Activated naive CD4-positive, alpha-beta T cell treated with anti-CD3 and anti-CD28 coated beads for 36 hours (primary cell): ENCODE measurements around the gene EPS15. TPM values are rescaled to one million over a fixed set of nuclear protein-coding genes. Genes with fewer than 3 reads are reported as not detected.

Experiments
- CTCF ChIA-PET: fragments of 350-600 bp; sonication (Branson Sonifier 250); formaldehyde crosslinking; loops from one replicate; lab custom pipeline; 2021; ENCODE audit warnings: antibody characterized with exemption; lab: Charles Lee
- DNase-seq: peaks from one replicate; pipeline ENCODE4 v3.0.0-alpha.2; 2020
- H3K27ac Mint-ChIP-seq: one replicate; pipeline ENCODE4 v1.8.0; 2021; ENCODE audit warnings: mild to moderate bottlenecking, mixed read lengths
- H3K27me3 Mint-ChIP-seq: one replicate; pipeline ENCODE4 v1.8.0; 2021; ENCODE audit warnings: low read depth, mixed read lengths
- H3K36me3 Mint-ChIP-seq: one replicate; pipeline ENCODE4 v1.8.0; 2021; ENCODE audit warnings: low read depth, mixed read lengths
- H3K4me1 Mint-ChIP-seq: one replicate; pipeline ENCODE4 v1.8.0; 2021; ENCODE audit warnings: low read depth, mixed read lengths
- H3K4me3 Mint-ChIP-seq: one replicate; pipeline ENCODE4 v1.8.0; 2021; ENCODE audit warnings: mild to moderate bottlenecking, moderate library complexity, mixed read lengths
- H3K9me3 Mint-ChIP-seq: one replicate; pipeline ENCODE4 v1.8.0; 2021; ENCODE audit warnings: mixed read lengths
- intact Hi-C: fragments of 100-400 bp; cut with micrococcal nuclease; formaldehyde crosslinking; loops from one replicate; pipeline ENCODE4 v1.15.1; 2023
- total RNA-seq, 2 experiments: library from RNA; stranded (reverse); gene quantifications; one replicate each; pipeline ENCODE4 v1.2.3, GENCODE V29; 2021

Gene EPS15
- total RNA-seq, 2 experiments from 2014 or later = 56.0 to 57.0 TPM

DNA sequence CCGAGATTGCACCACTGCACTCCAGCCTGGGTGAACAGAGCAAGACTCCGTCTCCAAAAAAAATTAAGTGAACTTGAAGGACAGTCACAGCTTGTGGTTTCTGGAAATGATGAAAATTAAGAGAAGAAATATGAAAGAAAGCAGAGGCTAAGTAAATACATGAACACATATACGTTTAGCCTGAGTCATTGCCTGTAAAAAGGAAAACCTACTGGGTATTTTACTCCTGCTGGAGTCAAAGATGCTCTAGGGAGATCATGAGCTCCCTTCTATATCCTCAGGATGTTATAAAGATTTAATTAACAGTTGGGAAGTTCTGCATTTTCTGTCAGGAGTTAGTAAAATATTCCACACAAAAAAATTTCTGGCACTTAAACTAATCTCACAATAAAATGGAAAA lies 145.2 kb downstream of the EPS15 start:
- no peaks in the 10 kb centered on the region for H3K4me1 Mint-ChIP-seq
- intact Hi-C loops = no loop called here
- CTCF ChIA-PET = interaction anchor here (0.6 to 1.1 kb wide), 2 partner anchors 155 to 345 kb away, joined by 3 to 7 read pairs; no protein-coding TSS in a partner anchor
- H3K27me3 Mint-ChIP-seq = no peaks in the 10 kb centered on the region
- no peak overlapping the region for H3K27ac Mint-ChIP-seq
- no peaks in the 10 kb centered on the region for H3K9me3 Mint-ChIP-seq
- no peak overlapping the region for H3K4me3 Mint-ChIP-seq
- H3K36me3 Mint-ChIP-seq = peaks cover 24% of the 10 kb centered on the region
- DNase-seq = no peak

DNA sequence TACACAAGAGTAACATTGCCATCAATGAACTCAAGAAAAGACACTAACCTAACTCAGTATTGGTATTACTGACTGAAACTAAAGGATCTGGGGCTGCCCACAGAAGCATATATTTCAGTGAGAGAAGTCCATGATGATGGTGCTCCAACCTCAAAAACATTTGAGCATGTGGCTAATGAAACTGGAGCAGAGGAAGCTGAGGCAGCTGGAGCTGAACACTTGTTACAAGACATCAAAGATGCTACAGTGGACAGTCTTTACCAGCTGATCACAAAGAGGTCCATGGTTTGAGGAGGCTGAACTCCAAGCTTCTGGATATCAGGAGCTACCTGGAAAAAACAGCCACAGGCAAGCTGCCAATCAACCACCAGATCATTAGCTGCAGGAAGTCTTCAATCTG lies 146.5 kb downstream of the EPS15 start:
- Mint-ChIP-seq H3K27me3 (no peaks in the 10 kb centered on the region), H3K36me3 (peaks cover 20% of the 10 kb centered on the region), H3K4me1 (no peaks in the 10 kb centered on the region), H3K27ac (no peak overlapping the region), H3K4me3 (no peak overlapping the region), H3K9me3 (no peaks in the 10 kb centered on the region)
- CTCF ChIA-PET = no interaction called here
- DNase-seq = no peak
- intact Hi-C loops = no loop called here

DNA sequence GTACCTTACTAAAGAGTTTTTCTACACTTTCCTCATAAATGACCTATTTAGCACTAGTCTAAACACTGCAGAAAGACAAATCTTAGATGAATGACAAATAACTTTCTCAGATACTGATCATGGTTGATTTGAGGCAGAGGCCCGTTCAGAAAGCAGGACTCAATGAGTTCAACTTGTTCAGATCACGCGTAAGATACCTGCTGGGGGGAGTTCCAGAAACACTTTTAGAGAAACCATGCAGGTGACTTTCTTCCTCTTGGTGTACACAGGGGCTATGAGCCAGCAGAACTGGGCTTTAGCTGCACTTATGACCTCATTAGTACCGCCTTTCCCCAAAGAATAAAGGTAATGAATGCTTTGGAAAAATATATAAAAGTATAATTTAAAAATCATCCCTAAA lies 149.9 kb downstream of the EPS15 start:
- intact Hi-C loops = no loop called here
- Mint-ChIP-seq H3K27ac (no peak overlapping the region), H3K9me3 (no peaks in the 10 kb centered on the region), H3K36me3 (peaks cover 13% of the 10 kb centered on the region), H3K4me1 (no peaks in the 10 kb centered on the region), H3K27me3 (no peaks in the 10 kb centered on the region), H3K4me3 (no peak overlapping the region)
- DNase-seq = no peak
- CTCF ChIA-PET = interaction anchor here (0.6 to 0.7 kb wide), 2 partner anchors 729 to 800 kb away, joined by 3 to 6 read pairs; no protein-coding TSS in a partner anchor

DNA sequence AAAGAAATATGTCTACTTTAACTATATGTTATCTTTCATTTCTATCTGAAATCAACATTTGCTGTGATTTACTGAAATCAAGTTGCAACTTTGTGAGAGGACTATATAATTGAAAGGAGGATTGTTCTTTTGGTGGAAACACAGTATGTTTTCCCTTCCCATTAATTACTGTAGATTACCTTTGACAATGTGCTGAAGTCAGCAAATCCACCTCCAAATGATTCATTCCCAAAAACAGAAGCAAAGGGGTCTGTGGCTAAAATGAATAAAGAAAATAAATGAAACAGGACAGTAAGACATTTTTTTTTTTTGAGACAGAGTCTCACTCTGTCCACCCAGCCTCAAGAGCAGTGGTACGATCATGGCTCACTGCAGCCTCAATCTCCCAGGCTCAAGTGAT lies 153.3 kb downstream of the EPS15 start:
- intact Hi-C loops = no loop called here
- Mint-ChIP-seq H3K27ac (no peak overlapping the region), H3K4me1 (no peaks in the 10 kb centered on the region), H3K4me3 (no peak overlapping the region), H3K9me3 (no peaks in the 10 kb centered on the region), H3K27me3 (no peaks in the 10 kb centered on the region), H3K36me3 (peaks cover 6% of the 10 kb centered on the region)
- CTCF ChIA-PET = interaction anchor here (0.6 kb wide), 1 partner anchor 80 kb away, joined by 6 read pairs; no protein-coding TSS in a partner anchor
- no peak for DNase-seq

DNA sequence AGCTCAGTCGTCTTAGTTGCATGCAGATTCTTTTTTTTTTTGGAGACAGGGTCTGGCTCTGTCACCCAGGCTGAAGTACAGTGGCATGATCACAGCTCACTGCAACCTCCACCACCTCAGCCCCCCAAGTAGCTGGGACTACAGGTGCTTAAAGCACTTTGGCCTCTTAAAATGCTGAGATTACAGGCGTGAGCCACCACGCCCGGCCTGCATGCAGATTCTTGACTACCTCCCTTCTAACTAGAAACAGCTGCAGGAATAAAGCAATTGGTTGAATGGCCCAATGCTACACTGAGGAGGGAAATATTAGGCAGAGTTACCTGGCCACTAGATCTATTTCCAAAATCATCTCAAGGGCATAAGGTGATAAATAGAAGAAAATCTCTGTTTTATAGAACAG lies 159.2 kb downstream of the EPS15 start:
- H3K9me3 Mint-ChIP-seq = no peaks in the 10 kb centered on the region
- intact Hi-C loops = no loop called here
- peaks cover 18% of the 10 kb centered on the region for H3K36me3 Mint-ChIP-seq

DNA sequence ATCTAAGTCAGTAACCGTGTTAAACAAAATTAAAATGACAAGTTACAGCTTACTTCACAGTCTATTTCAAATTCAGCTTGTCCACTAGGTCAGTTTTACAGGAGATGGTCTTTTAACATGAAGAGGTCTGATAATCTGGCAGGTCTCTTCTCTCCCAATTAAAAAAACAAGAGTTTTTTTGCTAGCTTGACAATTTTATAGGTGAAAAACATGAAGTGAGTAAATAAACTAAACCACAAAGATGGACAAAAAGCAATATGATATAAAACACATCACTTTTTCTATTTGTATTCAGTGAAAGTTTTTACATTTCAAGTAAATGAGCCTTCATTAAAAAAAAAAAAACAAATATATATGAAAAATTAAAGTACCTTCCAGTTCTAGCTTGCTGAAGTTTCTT lies 163.7 kb downstream of the EPS15 start:
- CTCF ChIA-PET = interaction anchor here (0.7 kb wide), 1 partner anchor 259 kb away, joined by 3 read pairs; no protein-coding TSS in a partner anchor
- Mint-ChIP-seq H3K4me3 (no peak overlapping the region), H3K4me1 (no peaks in the 10 kb centered on the region), H3K9me3 (no peaks in the 10 kb centered on the region), H3K36me3 (peaks cover 15% of the 10 kb centered on the region), H3K27ac (no peak overlapping the region), H3K27me3 (no peaks in the 10 kb centered on the region)
- no peak for DNase-seq
- intact Hi-C loops = no loop called here

More for the DNA sequence above, 159.2 kb downstream of the EPS15 start:
- no peak for DNase-seq
- Mint-ChIP-seq H3K27ac (no peak overlapping the region), H3K27me3 (no peaks in the 10 kb centered on the region), H3K4me1 (no peaks in the 10 kb centered on the region), H3K4me3 (no peak overlapping the region)
- CTCF ChIA-PET = no interaction called here

DNA sequence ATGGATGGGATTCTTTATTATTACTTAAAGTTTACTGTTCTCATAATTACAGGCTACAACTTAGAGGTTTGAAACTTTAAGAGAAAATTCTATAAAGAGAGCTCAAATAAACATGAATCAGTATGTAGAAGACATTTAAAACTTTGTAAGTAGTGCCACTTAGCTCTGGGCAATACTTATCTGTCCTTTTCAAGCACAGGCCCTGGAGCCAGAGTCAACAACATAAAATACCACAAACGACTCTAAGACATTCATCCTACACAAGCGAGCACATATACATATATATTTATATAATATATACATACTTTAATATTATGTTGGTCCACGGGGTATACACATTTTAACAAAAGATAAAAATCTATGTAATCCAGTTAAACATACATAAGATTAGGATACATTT lies 164.7 kb downstream of the EPS15 start:
- Mint-ChIP-seq H3K27ac (no peak overlapping the region), H3K36me3 (peaks cover 15% of the 10 kb centered on the region), H3K4me3 (no peak overlapping the region), H3K27me3 (no peaks in the 10 kb centered on the region), H3K4me1 (no peaks in the 10 kb centered on the region), H3K9me3 (no peaks in the 10 kb centered on the region)
- DNase-seq = no peak
- intact Hi-C loops = no loop called here
- CTCF ChIA-PET = no interaction called here

DNA sequence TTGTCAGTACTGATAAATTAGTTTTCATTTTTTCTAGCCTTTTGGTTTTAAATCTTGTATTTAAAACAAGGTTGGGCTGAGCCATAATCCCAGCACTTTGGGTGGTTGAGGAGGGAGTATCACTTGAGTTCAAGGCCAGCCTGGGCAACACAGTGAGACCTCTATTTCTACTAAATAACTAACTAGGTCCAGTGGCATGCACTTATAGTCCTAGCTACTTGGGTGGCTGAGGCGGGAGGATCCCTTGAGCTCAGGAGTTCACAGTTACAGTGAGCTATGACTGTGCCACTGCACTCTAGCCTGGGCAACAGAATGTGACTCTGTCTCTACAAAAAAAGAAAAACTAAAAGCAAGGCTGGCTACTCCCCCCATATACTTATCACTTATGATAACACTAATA lies 167.2 kb downstream of the EPS15 start:
- Mint-ChIP-seq H3K27me3 (peaks cover 3% of the 10 kb centered on the region), H3K36me3 (peaks cover 11% of the 10 kb centered on the region), H3K4me3 (no peak overlapping the region), H3K9me3 (no peaks in the 10 kb centered on the region), H3K27ac (no peak overlapping the region), H3K4me1 (no peaks in the 10 kb centered on the region)
- CTCF ChIA-PET = interaction anchor here (0.6 kb wide), 1 partner anchor 27 kb away, joined by 3 read pairs; no protein-coding TSS in a partner anchor
- intact Hi-C loops = no loop called here
- no peak for DNase-seq

DNA sequence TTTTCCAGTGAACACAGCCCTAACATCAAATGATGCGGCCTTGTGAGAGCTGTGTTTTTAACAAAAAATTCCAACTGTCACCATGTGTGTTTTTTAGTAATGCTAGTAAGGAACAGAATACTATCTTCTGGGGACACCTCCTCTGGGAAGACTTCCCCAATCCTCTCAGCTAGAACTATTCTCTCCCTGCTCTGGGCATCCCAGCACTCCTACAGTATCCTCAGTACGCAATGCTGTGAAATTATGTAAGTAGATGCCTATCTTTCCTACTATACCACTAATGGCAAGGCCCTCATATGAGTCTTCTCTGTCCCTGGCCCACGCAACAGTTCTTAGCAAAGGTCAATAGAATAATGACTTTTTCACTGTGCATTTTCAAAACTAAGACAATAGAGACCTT lies 169.2 kb downstream of the EPS15 start:
- peaks cover 16% of the 10 kb centered on the region for H3K27me3 Mint-ChIP-seq
- H3K4me1 Mint-ChIP-seq = no peaks in the 10 kb centered on the region
- CTCF ChIA-PET = no interaction called here
- H3K27ac Mint-ChIP-seq = no peak overlapping the region
- H3K4me3 Mint-ChIP-seq = no peak overlapping the region
- no peak for DNase-seq
- intact Hi-C loops = loop anchor here (10.0 kb wide), 1 partner anchor 415 kb away; no protein-coding TSS in a partner anchor
- no peaks in the 10 kb centered on the region for H3K36me3 Mint-ChIP-seq
- H3K9me3 Mint-ChIP-seq = no peaks in the 10 kb centered on the region

DNA sequence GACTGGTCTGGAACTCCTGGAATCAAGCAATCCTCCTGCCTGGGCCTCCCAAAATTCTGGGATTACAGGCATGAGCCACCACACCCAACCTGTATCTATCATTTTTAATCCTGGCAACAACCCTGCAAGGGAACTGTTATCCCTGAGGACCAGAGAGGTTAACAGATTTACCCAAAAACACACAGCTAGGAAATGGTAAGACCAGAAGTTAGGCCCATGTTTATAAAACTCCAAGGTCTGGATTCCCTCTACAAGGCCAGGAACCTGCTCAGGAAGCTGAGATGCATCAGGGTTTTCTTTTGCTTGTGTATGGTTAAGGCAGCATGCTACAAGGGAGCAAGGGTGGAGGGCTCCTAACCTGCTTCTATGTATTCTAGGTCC lies 170.9 kb downstream of the EPS15 start:
- Mint-ChIP-seq H3K36me3 (no peaks in the 10 kb centered on the region), H3K4me3 (no peak overlapping the region), H3K4me1 (peaks cover 5% of the 10 kb centered on the region), H3K27me3 (peaks cover 28% of the 10 kb centered on the region), H3K27ac (no peak overlapping the region), H3K9me3 (no peaks in the 10 kb centered on the region)
- CTCF ChIA-PET = interaction anchor here (0.7 kb wide), 1 partner anchor 27 kb away, joined by 3 read pairs; no protein-coding TSS in a partner anchor
- intact Hi-C loops = loop anchor here (10.0 kb wide), 1 partner anchor 417 kb away; no protein-coding TSS in a partner anchor
- no peak for DNase-seq

DNA sequence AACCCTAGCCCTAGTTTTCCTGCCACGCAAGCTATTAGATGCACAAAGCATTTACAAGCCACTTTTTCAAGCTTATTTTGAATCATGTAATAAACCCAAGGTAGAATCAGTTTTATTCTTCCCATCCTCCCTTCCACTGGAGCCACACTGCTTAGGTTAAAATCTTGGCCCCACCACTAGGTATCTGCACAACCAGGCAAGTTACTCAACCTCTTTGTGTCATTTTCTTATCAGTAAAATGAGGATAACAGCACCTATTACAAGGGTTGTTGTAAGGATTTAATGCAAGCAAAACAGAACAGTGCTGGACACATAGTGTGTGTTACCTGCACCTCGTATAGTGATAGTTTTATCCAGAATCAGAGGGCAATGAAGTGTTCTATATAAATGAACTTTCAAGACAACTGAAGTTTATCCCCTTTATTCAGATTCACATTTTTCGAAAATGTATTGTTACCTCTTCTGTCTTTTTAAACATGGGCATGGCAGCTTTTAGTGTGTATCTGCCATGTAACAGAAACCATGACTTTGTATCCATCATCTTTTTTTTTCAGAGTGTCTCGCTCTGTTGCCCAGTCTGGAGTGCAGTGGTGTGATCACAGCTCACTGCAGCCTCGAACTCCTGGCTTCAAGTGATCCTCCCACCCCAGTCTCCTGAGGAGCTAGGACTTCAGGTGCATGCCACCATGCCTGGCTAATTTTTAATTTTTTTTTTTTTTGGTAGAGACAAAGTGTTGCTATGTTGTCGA lies 171.5 kb downstream of the EPS15 start:
- intact Hi-C loops = loop anchor here (10.0 kb wide), 1 partner anchor 417 kb away; no protein-coding TSS in a partner anchor
- no peak for DNase-seq
- Mint-ChIP-seq H3K27me3 (peaks cover 33% of the 10 kb centered on the region), H3K27ac (no peak overlapping the region), H3K4me3 (no peak overlapping the region), H3K9me3 (no peaks in the 10 kb centered on the region), H3K4me1 (peaks cover 5% of the 10 kb centered on the region), H3K36me3 (no peaks in the 10 kb centered on the region)
- CTCF ChIA-PET = interaction anchor here (0.5 to 1.4 kb wide), 3 partner anchors 27 to 343 kb away, joined by 3 to 4 read pairs (median 3); no protein-coding TSS in a partner anchor

DNA sequence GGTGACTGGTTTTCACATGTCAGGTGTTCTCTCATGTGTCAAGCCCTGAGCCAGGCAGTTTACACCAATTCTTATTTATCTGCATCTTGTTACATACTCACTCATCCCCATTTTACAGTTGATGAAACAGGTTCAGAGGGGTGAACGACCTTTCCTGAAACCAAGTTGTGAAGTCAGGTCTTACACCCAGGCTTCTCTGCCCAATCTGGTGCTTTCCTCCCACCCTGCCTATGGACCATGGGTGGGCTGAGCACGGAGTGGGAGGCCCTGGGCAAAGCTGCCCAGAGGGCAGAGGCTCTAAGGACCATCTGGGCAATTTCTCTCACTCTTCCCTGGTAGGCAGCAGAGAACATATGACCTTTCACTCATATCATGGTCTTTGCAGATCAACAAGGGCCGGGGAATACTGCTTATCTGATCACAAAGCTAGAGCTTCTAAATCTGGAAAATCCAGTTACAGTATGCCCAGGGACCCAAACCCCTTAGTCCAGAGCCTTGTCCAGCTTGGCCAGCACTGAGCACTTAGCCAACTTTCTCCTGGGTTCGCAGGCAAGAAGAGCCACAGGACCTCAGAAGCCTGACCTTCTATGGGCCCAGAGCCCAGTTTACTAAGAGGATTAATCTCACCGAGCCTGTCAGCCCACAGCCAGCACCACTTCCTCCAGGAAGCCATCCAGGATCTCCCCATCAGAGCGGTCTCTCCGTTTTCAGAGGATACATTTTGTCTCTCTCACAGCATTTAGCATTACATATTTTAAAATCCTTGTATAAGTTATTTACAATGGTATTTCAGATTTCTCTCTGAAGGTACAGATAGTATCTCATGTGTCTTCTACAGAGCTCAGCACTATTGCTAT lies 172.8 kb downstream of the EPS15 start:
- Mint-ChIP-seq H3K27ac (no peak overlapping the region), H3K4me3 (no peak overlapping the region), H3K36me3 (no peaks in the 10 kb centered on the region), H3K4me1 (peaks cover 5% of the 10 kb centered on the region), H3K9me3 (no peaks in the 10 kb centered on the region), H3K27me3 (peaks cover 44% of the 10 kb centered on the region)
- intact Hi-C loops = loop anchor here (10.0 kb wide), 1 partner anchor 418 kb away; no protein-coding TSS in a partner anchor
- DNase-seq = no peak
- CTCF ChIA-PET = interaction anchor here (1.4 kb wide), 1 partner anchor 50 kb away, joined by 3 read pairs; no protein-coding TSS in a partner anchor
